GM21576 (cell line): ENCODE results near the gene SLC30A4.
A peak's percentile ranks its signal among the peaks of the same experiment; 100 is the strongest.
"Not testable (repeated sequence)": the region's sequence is repeated elsewhere in the genome, so short reads cannot be mapped to it uniquely, and the experiment has no call there.

Source experiments
- ATAC-seq: cut with Tn5 transposase; IDR thresholded peaks from one replicate; pipeline ENCODE4 v1.9.1; 2021; ENCODE audit warnings: mild to moderate bottlenecking, moderate library complexity; ENCODE audit not compliant: unreplicated experiment

Gene SLC30A4

GRCh38 chr15:45510758-45511280 lies 11.7 kb downstream of the SLC30A4 start:
- ATAC-seq = no peak

- not testable (repeated sequence) for ATAC-seq
These were observed 15.4 kb downstream of the SLC30A4 start for GRCh38 chr15:45507143-45507542.

- no peak for ATAC-seq
These were observed 23.1 kb downstream of the SLC30A4 start for GRCh38 chr15:45499426-45499825.

- ATAC-seq = no peak
These were observed 23.9 kb downstream of the SLC30A4 start for GRCh38 chr15:45498701-45499100.

- no peak for ATAC-seq
These were observed 25.3 kb downstream of the SLC30A4 start for GRCh38 chr15:45497261-45497660.

GRCh38 chr15:45496658-45497057 lies 25.9 kb downstream of the SLC30A4 start:
- no peak for ATAC-seq

GRCh38 chr15:45495588-45495987 lies 27.0 kb downstream of the SLC30A4 start:
- ATAC-seq = no peak

GRCh38 chr15:45489690-45490238 lies 32.8 kb downstream of the SLC30A4 start:
- no peak for ATAC-seq

GRCh38 chr15:45486317-45486716 lies 36.2 kb downstream of the SLC30A4 start:
- no peak for ATAC-seq

- no peak for ATAC-seq
These were observed 41.4 kb downstream of the SLC30A4 start for GRCh38 chr15:45481135-45481534.

GRCh38 chr15:45476410-45476809 lies 46.1 kb downstream of the SLC30A4 start:
- no peak for ATAC-seq

GRCh38 chr15:45474799-45475198 lies 47.8 kb downstream of the SLC30A4 start:
- ATAC-seq = no peak

- no peak for ATAC-seq
These were observed 49.5 kb downstream of the SLC30A4 start for GRCh38 chr15:45473068-45473467.

- ATAC-seq = no peak
These were observed 51.4 kb downstream of the SLC30A4 start for GRCh38 chr15:45471151-45471550.

- ATAC-seq = no peak
These were observed 53.1 kb downstream of the SLC30A4 start for GRCh38 chr15:45469441-45469840.

- no peak for ATAC-seq
These were observed 53.5 kb downstream of the SLC30A4 start for GRCh38 chr15:45469027-45469426.

- no peak for ATAC-seq
These were observed 54.3 kb downstream of the SLC30A4 start for GRCh38 chr15:45468294-45468693.

GRCh38 chr15:45458746-45459403 lies 63.7 kb downstream of the SLC30A4 start:
- no peak for ATAC-seq

- ATAC-seq = peak; percentile 55
These were observed 64.7 kb downstream of the SLC30A4 start for GRCh38 chr15:45457641-45458539.

GRCh38 chr15:45457220-45457619 lies 65.3 kb downstream of the SLC30A4 start:
- ATAC-seq = no peak

GRCh38 chr15:45456212-45457106 lies 66.1 kb downstream of the SLC30A4 start:
- ATAC-seq = no peak
